ENCODE measurements around the gene C11orf58.

C11orf58 gene

GRCh38 chr11:16738193-16738946 is at the start of gene C11orf58:
TSS of gene C11orf58 (plus strand) at chr11:16738647. CDS start at chr11:16738779, 132 bp downstream.
- peak; percentile 99 for DNase-seq

GRCh38 chr11:16690086-16690485 is 48.4 kb upstream of the C11orf58 start:
- no peak for DNase-seq

GRCh38 chr11:16703795-16704194 is 34.7 kb upstream of the C11orf58 start:
- no peak for DNase-seq

- DNase-seq: no peak
Measured at GRCh38 chr11:16713594-16713993, 24.9 kb upstream of the C11orf58 start.

GRCh38 chr11:16722581-16723344 is 15.7 kb upstream of the C11orf58 start:
- no peak for DNase-seq

- DNase-seq: no peak
Measured at GRCh38 chr11:16727806-16728205, 10.6 kb upstream of the C11orf58 start.

GRCh38 chr11:16737818-16738192 is 642 bp upstream of the C11orf58 start:
- DNase-seq: no peak

- peak; percentile 19 for DNase-seq
Measured at GRCh38 chr11:16738947-16739815, 734 bp downstream of the C11orf58 start.

GRCh38 chr11:16741473-16741872 is 3.0 kb downstream of the C11orf58 start:
- DNase-seq: no peak

- no peak for DNase-seq
Measured at GRCh38 chr11:16743478-16743877, 5.0 kb downstream of the C11orf58 start.

GRCh38 chr11:16744128-16744725 is 5.8 kb downstream of the C11orf58 start:
- DNase-seq: no peak

- DNase-seq: no peak
Measured at GRCh38 chr11:16745950-16746605, 7.6 kb downstream of the C11orf58 start.

GRCh38 chr11:16749092-16749491 is 10.6 kb downstream of the C11orf58 start:
- DNase-seq: no peak

GRCh38 chr11:16749666-16750065 is 11.2 kb downstream of the C11orf58 start:
- no peak for DNase-seq

- DNase-seq: no peak
Measured at GRCh38 chr11:16750417-16750816, 12.0 kb downstream of the C11orf58 start.

- DNase-seq: no peak
Measured at GRCh38 chr11:16758382-16759024, 20.1 kb downstream of the C11orf58 start.

- no peak for DNase-seq
Measured at GRCh38 chr11:16759857-16760508, 21.5 kb downstream of the C11orf58 start.

GRCh38 chr11:16763746-16764145 is 25.3 kb downstream of the C11orf58 start:
- no peak for DNase-seq

- no peak for DNase-seq
Measured at GRCh38 chr11:16764888-16765287, 26.4 kb downstream of the C11orf58 start.

GRCh38 chr11:16767137-16767536 is 28.7 kb downstream of the C11orf58 start:
- DNase-seq: no peak

GRCh38 chr11:16767957-16768356 is 29.5 kb downstream of the C11orf58 start:
- no peak for DNase-seq

Data from NCI-H345 (cell line).